ENCODE results near the gene SLCO4A1. TPM values are rescaled to one million over a fixed set of nuclear protein-coding genes. Genes with fewer than 3 reads are reported as not detected.
"Not testable (repeated sequence)": the region's sequence is repeated elsewhere in the genome, so short reads cannot be mapped to it uniquely, and the experiment has no call there.

Gene SLCO4A1
- total RNA-seq, 1 donor from 2014 or later: 3.6 TPM

- DNase-seq (ENCODE audit: low read depth, low spot score): not testable (repeated sequence)
Measured at GRCh38 chr20:62683660-62684322, 41.5 kb downstream of the SLCO4A1 start.

- no peak for DNase-seq (ENCODE audit: low read depth, low spot score)
Measured at GRCh38 chr20:62684981-62685380, 42.7 kb downstream of the SLCO4A1 start.

- DNase-seq (ENCODE audit: low read depth, low spot score): no peak
Measured at GRCh38 chr20:62685781-62686555, 43.7 kb downstream of the SLCO4A1 start.

- DNase-seq (ENCODE audit: low read depth, low spot score): no peak
Measured at GRCh38 chr20:62686869-62687830, 44.8 kb downstream of the SLCO4A1 start.

- DNase-seq (ENCODE audit: low read depth, low spot score): no peak
Measured at GRCh38 chr20:62688083-62688482, 45.8 kb downstream of the SLCO4A1 start.

GRCh38 chr20:62688855-62689460 lies 46.7 kb downstream of the SLCO4A1 start:
- peak; percentile 15 for DNase-seq (ENCODE audit: low read depth, low spot score)

- DNase-seq (ENCODE audit: low read depth, low spot score): no peak
Measured at GRCh38 chr20:62689861-62690260, 47.6 kb downstream of the SLCO4A1 start.

- no peak for DNase-seq (ENCODE audit: low read depth, low spot score)
Measured at GRCh38 chr20:62690261-62690820, 48.0 kb downstream of the SLCO4A1 start.

- DNase-seq (ENCODE audit: low read depth, low spot score): no peak
Measured at GRCh38 chr20:62691487-62691886, 49.2 kb downstream of the SLCO4A1 start.

- DNase-seq (ENCODE audit: low read depth, low spot score): no peak
Measured at GRCh38 chr20:62692176-62692575, 49.9 kb downstream of the SLCO4A1 start.

GRCh38 chr20:62692801-62693523 lies 50.7 kb downstream of the SLCO4A1 start:
- no peak for DNase-seq (ENCODE audit: low read depth, low spot score)

GRCh38 chr20:62693524-62693922 lies 51.2 kb downstream of the SLCO4A1 start:
- no peak for DNase-seq (ENCODE audit: low read depth, low spot score)

- DNase-seq (ENCODE audit: low read depth, low spot score): no peak
Measured at GRCh38 chr20:62694106-62694505, 51.8 kb downstream of the SLCO4A1 start.

GRCh38 chr20:62694868-62695267 lies 52.6 kb downstream of the SLCO4A1 start:
- DNase-seq (ENCODE audit: low read depth, low spot score): no peak

GRCh38 chr20:62695448-62696414 lies 53.4 kb downstream of the SLCO4A1 start:
- no peak for DNase-seq (ENCODE audit: low read depth, low spot score)

- DNase-seq (ENCODE audit: low read depth, low spot score): no peak
Measured at GRCh38 chr20:62696434-62696957, 54.2 kb downstream of the SLCO4A1 start.

GRCh38 chr20:62696989-62697388 lies 54.7 kb downstream of the SLCO4A1 start:
- DNase-seq (ENCODE audit: low read depth, low spot score): no peak

GRCh38 chr20:62697468-62697912 lies 55.2 kb downstream of the SLCO4A1 start:
- DNase-seq (ENCODE audit: low read depth, low spot score): no peak

- DNase-seq (ENCODE audit: low read depth, low spot score): no peak
Measured at GRCh38 chr20:62698231-62698630, 55.9 kb downstream of the SLCO4A1 start.

Measured in pulmonary artery endothelial cell (primary cell).